GM18507 (cell line): Measurements from ENCODE around the gene TNNT1.

Experiments used
- DNase-seq: peaks from one replicate; pipeline ENCODE4 v3.0.0; 2011; ENCODE audit warnings: low read depth; ENCODE audit not compliant: insufficient read length; ENCODE audit errors: extremely low spot score
- FAIRE-seq: peaks from 2 replicates; lab custom pipeline; 2011; peaks lifted over from hg19 to GRCh38; lab: Jason Lieb, UNC

Gene TNNT1

DNA sequence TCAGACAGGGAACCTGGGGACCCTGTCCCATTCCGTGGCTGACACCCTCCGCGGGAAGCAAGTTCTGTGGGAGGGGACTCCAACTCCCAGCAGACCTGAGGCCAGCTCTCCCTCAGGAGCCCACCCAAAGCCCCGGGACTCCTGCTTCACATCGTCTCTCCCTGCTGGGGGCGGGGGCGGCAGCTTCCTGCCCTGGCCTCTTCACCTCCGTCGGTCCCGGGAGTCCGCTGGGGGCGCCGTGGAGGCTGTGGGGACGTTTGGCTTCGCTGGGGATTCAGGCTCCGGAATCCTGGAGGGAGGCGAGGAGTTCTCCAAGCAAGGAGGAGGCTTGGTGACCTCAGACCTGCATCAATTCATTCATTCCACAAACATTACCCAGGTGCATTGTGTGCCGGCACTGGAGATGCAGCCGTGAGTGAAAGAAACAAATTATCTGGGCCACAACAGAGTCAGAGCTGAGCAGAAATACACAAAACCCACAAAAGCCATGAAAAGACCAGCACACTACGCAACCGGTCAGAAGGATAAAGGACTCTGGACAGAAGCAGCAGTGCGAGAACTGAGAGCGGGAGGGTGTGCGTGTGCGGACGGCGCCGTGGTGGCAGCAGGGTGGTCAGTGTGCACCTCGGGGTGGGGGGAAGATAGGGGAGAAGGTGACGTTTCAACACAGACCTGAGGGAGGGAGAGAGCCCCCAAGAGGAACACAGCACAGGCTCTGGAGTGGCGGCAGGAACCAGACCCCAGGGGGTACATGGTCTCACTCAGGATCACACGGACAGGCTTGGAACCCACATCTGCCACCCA lies 54.3 kb downstream of the TNNT1 start:
- FAIRE-seq = no peak

DNA sequence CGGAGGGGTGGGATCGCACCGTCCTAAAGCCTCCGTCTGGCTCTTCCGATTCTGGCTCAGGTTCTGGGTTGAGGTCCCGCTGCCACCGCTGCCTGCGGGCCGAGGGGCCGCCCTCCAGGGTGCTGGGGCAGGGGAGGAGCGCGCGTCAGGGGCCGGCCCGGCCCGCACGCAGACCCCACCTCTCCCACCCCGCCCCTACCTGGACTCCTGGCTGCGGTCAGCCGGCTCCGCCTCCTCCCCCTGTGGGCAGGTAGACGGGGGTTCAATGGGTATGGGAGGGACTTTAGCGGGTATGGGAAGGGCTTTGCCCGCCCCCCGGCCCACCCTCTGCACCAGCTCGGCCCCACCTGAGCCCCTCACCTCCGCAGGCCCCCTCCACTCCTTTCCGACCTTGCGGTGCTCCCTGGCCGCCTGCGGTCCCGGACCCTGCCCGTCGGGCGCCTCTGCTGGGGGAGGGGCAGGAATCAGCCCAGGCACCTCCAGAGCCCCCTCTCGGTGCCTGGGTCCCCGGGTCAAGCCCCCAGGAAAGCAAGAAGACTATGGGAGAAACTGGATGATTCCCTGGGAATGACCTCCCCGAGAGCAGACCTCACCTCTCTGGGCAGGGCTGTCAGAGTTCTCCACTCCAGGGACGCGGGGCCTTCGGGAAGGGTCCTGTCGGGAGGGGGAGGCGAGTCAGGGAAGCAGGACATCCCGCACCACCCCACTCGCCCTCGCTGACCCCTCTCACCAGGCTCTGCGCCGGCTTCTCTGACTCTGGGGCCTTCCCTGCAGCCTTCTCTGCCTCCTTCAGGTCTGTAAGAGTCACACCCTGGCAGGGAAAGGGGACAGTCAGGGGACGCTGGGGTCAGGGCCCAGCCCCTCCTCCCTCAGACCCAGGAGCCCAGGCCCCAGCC lies 56.3 kb downstream of the TNNT1 start:
- FAIRE-seq = no peak
- DNase-seq = no peak

More for the DNA sequence above, 54.3 kb downstream of the TNNT1 start:
- no peak for DNase-seq

DNA sequence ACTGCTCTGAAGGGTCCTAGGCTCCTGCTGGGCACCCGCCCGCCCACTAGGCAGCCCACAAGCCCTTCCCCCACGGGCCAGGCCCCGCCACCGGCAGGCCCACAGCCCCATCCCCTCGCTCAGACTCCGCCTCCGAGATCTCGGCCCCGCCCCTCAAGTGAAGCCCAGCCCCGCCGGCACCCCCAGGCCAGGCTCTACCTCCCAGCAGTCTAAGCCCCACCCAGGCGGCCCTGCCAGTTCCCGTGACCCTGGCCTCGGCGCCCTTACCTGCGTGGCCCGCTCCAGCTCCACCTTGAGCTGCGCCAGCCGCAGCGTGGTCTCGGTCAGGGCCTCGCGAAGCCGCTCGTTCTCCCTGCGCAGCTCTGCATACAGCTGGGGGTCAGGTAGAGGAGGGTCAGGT lies 57.1 kb downstream of the TNNT1 start:
- DNase-seq (no peak), FAIRE-seq (no peak)

GRCh38 chr19:55091126-55091910 lies 57.7 kb downstream of the TNNT1 start:
- FAIRE-seq (no peak), DNase-seq (no peak)

DNA sequence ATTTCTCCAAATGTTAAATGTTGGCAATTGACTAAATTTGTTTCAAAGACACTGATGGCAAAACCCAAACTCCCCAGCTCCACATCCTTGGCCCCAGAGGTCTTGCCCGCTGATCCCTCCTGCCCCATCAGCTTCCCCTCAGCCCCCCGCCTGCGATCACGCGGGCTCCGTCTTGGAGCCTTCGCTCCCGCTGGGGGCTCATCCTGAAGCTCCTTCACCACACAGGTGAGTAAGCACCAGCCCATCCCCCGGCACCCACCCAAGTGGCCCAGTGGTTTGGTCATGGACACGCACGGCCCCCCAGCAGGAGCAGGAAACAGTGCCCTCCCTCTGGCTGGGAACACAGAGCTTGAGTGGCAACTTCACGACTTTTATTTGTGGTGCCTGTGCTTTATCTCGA lies 58.4 kb downstream of the TNNT1 start:
- FAIRE-seq (no peak), DNase-seq (no peak)

- no peak for FAIRE-seq
- no peak for DNase-seq
These were observed 59.6 kb downstream of the TNNT1 start for GRCh38 chr19:55089342-55089944.

DNA sequence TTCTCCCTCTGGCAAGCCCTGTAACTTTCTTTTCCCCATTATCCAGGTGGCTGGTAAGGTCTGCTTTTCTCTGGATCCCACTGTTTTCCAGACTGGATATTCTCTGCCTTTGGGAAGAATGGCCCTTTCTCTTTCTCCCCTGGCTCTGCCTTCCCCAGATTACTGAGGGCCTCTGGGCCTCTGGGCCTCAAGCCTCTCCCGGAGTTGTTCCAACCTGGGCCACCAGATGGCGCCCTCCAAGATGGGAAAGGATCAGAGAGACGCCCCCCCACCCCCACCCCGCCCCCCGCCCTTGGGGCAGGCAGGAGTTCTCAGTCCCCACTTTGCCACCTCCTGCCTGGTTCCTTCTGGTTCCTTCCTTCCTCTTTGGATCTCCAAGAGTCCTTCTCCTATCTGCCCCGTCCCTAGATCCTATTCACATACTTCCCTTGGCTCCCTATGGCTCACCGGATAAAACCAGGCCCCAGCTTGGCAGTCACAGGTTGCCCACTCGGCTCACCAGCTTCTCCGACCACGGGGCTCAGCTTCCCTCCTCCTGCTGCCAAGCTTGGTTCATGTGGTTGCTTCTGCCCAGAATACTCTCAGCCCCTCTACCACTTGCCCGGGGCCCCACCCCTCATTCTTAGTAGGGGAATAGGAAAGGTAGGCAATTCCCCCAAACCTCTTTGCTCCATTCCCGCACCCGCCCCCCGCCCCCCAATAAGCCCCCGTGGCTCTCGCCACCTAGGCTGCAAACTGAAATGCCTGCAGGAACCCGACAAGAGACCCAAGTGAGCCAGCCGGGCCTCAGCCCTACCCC lies 60.3 kb downstream of the TNNT1 start:
- peak; percentile 56 for DNase-seq
- peak; percentile 55 for FAIRE-seq

DNA sequence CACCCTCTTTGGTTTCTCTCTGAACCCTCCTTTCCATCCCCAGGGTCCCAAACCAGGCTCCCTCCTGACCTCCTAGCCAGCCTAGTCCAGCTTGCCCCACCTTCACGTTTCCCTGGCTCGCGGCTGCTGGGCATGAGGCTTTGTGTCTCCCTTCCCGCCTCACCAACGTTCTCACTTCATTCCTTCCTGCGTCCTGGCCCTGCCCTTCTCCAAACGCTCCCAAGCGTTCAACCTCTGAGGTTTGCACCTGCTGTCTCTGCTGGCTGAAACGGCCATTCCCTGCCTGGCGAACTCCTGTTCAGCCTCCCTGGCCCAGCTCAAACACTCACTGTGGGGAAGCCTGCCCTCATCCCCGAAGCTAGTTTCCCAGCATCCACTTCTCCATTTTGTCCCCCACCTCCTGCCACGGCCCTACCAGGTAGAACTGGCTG lies 61.0 kb downstream of the TNNT1 start:
- DNase-seq = no peak
- FAIRE-seq = no peak

GRCh38 chr19:55087542-55087901 lies 61.5 kb downstream of the TNNT1 start:
- FAIRE-seq (no peak), DNase-seq (no peak)

- no peak for DNase-seq
- FAIRE-seq = no peak
These were observed 62.1 kb downstream of the TNNT1 start for GRCh38 chr19:55086730-55087541.

- FAIRE-seq (no peak), DNase-seq (no peak)
These were observed 62.9 kb downstream of the TNNT1 start for GRCh38 chr19:55085923-55086715.

GRCh38 chr19:55084416-55084815 lies 64.6 kb downstream of the TNNT1 start:
- DNase-seq (no peak), FAIRE-seq (no peak)

GRCh38 chr19:55083004-55083850 lies 65.8 kb downstream of the TNNT1 start:
- no peak for DNase-seq
- no peak for FAIRE-seq
